IMR-90 (cell line): Measurements from ENCODE around the gene KLHL13. TPM values are rescaled to one million over a fixed set of nuclear protein-coding genes. Genes with fewer than 3 reads are reported as not detected.

Experiments used
- ATAC-seq: fragments of 200-7000 bp; cut with Tn5 transposase; 2 replicates; pipeline ENCODE4 v1.9.1; 2020; ENCODE audit warnings: low read depth, mild to moderate bottlenecking, moderate library complexity
- BruUV-seq: library from RNA; stranded (reverse); fragments of 400-500 nt; replicated peaks from 2 replicates; lab custom pipeline; 2021; lab: Mats Ljungman, UMichigan
- CTCF ChIA-PET: fragments of 300-600 bp; formaldehyde crosslinking; extraction: SDS; loops from one replicate; lab custom pipeline; 2021; ENCODE audit warnings: antibody characterized with exemption; lab: Yijun Ruan, JAX
- POLR2A ChIA-PET: fragments of 300-600 bp; sonication (Branson Sonifier 250); formaldehyde crosslinking; loops from one replicate; lab custom pipeline; 2022; ENCODE audit warnings: antibody characterized with exemption; ENCODE audit not compliant: unreplicated experiment; lab: Charles Lee
- DNase-seq: peaks from one replicate; pipeline ENCODE4 v3.0.0; 2013
- H2AFZ ChIP-seq: replicated peaks from 2 replicates; pipeline ENCODE3; 2013; ENCODE audit warnings: low read length, mild to moderate bottlenecking; ENCODE audit not compliant: poor library complexity
- H2AK5ac ChIP-seq: 2 replicates; pipeline ENCODE4 v1.6.1; 2013; ENCODE audit warnings: low read depth, low read length, inconsistent platforms
- H2AK9ac ChIP-seq: replicated peaks from 2 replicates; pipeline ENCODE3; 2013; ENCODE audit warnings: mild to moderate bottlenecking, low read depth, low read length, moderate library complexity; ENCODE audit not compliant: poor library complexity
- H2BK120ac ChIP-seq: 2 replicates; pipeline ENCODE4 v1.6.1; 2013; ENCODE audit warnings: low read depth, low read length, inconsistent platforms
- H2BK15ac ChIP-seq: 3 replicates; pipeline ENCODE4 v1.6.1; 2013; ENCODE audit warnings: low read depth, low read length, inconsistent platforms
- H2BK20ac ChIP-seq: 2 replicates; pipeline ENCODE4 v1.6.1; 2013; ENCODE audit warnings: low read depth, mild to moderate bottlenecking, inconsistent platforms, low read length, moderate library complexity
- H2BK5ac ChIP-seq: 2 replicates; pipeline ENCODE4 v1.6.1; 2013; ENCODE audit warnings: mild to moderate bottlenecking, low read depth, low read length, inconsistent platforms; ENCODE audit not compliant: poor library complexity, severe bottlenecking
- H3K14ac ChIP-seq: replicated peaks from 2 replicates; pipeline ENCODE4 v1.6.1; 2013; ENCODE audit warnings: low read depth, low read length, inconsistent platforms
- H3K18ac ChIP-seq: 2 replicates; pipeline ENCODE4 v1.6.1; 2013; ENCODE audit warnings: low read depth, low read length, control low read depth
- H3K23ac ChIP-seq: 2 replicates; pipeline ENCODE4 v1.6.1; 2013; ENCODE audit warnings: low read depth, low read length, inconsistent platforms
- H3K27ac ChIP-seq: 2 replicates; pipeline ENCODE4 v1.5.1; 2013; ENCODE audit warnings: mild to moderate bottlenecking, control low read depth, low read length; ENCODE audit not compliant: insufficient read depth
- H3K27me3 ChIP-seq: 2 replicates; pipeline ENCODE4 v1.6.1; 2013; ENCODE audit warnings: low read length; ENCODE audit not compliant: control insufficient read depth, insufficient read depth
- H3K36me3 ChIP-seq: 2 replicates; pipeline ENCODE4 v1.6.1; 2013; ENCODE audit warnings: low read length, mixed read lengths; ENCODE audit not compliant: control insufficient read depth, insufficient read depth
- H3K4ac ChIP-seq: 2 replicates; pipeline ENCODE4 v1.6.1; 2013; ENCODE audit warnings: low read depth, low read length, inconsistent platforms
- H3K4me1 ChIP-seq: 2 replicates; pipeline ENCODE4 v1.6.1; 2013; ENCODE audit warnings: low read length, mixed read lengths; ENCODE audit not compliant: control insufficient read depth, insufficient read depth
- H3K4me2 ChIP-seq: 2 replicates; pipeline ENCODE4 v1.6.1; 2013; ENCODE audit warnings: low read depth, mild to moderate bottlenecking, control low read depth, low read length, moderate library complexity
- H3K4me3 ChIP-seq: 2 replicates; pipeline ENCODE4 v1.5.1; 2013; ENCODE audit warnings: low read depth, mild to moderate bottlenecking, control low read depth, low read length, moderate library complexity; ENCODE audit not compliant: insufficient read depth
- H3K56ac ChIP-seq: 2 replicates; pipeline ENCODE4 v1.6.1; 2013; ENCODE audit warnings: low read length, inconsistent platforms; ENCODE audit not compliant: insufficient read depth; ENCODE audit errors: extremely low read depth
- H3K79me1 ChIP-seq, 2 experiments: 2 replicates each; pipeline ENCODE4 v1.6.1; 2013; ENCODE audit warnings: low read length in 2 of 2, inconsistent platforms in 1 of 2, low read depth in 1 of 2
- H3K9ac ChIP-seq: 2 replicates; pipeline ENCODE4 v1.6.1; 2013; ENCODE audit warnings: low read depth, low read length, control low read depth
- H3K9me1 ChIP-seq: 2 replicates; pipeline ENCODE4 v1.6.1; 2013; ENCODE audit warnings: low read length, inconsistent platforms; ENCODE audit not compliant: insufficient read depth
- H3K9me3 ChIP-seq: 2 replicates; pipeline ENCODE4 v1.6.1; 2013; ENCODE audit warnings: low read length; ENCODE audit not compliant: control insufficient read depth, insufficient read depth
- H4K20me1 ChIP-seq: 2 replicates; pipeline ENCODE4 v1.6.1; 2013; ENCODE audit warnings: low read length, inconsistent platforms; ENCODE audit not compliant: insufficient read depth
- H4K5ac ChIP-seq: 2 replicates; pipeline ENCODE4 v1.6.1; 2013; ENCODE audit warnings: mild to moderate bottlenecking, low read depth, low read length, control low read depth
- H4K8ac ChIP-seq, 2 experiments: 2 replicates each; pipeline ENCODE4 v1.6.1; 2013; ENCODE audit warnings: low read depth in 2 of 2, low read length in 2 of 2, control low read depth in 1 of 2, inconsistent platforms in 1 of 2
- H4K91ac ChIP-seq: 2 replicates; pipeline ENCODE4 v1.6.1; 2013; ENCODE audit warnings: low read depth, low read length, inconsistent platforms; ENCODE audit not compliant: insufficient read depth
- BHLHE40 ChIP-seq: fragments of 150-350 bp; IDR thresholded peaks from 2 replicates; pipeline ENCODE4 v1.6.1; 2016; ENCODE audit warnings: mild to moderate bottlenecking, low read depth, low read length
- CTCF ChIP-seq: conservative IDR thresholded peaks from 2 replicates; pipeline ENCODE4 v1.5.1; 2012; ENCODE audit warnings: mild to moderate bottlenecking, low read depth, low read length, improper control_type of control experiment
- ELK1 ChIP-seq: fragments of 150-350 bp; IDR thresholded peaks from 2 replicates; pipeline ENCODE4 v1.6.1; 2016; ENCODE audit warnings: low read depth, mild to moderate bottlenecking, low read length, moderate library complexity, borderline replicate concordance
- MAFK ChIP-seq: IDR thresholded peaks from 2 replicates; pipeline ENCODE4 v1.6.1; 2012; ENCODE audit warnings: low read depth, low read length, improper control_type of control experiment
- MAZ ChIP-seq: IDR thresholded peaks from 2 replicates; pipeline ENCODE4 v1.6.1; 2012; ENCODE audit warnings: low read depth, mild to moderate bottlenecking, low read length, improper control_type of control experiment, moderate library complexity, borderline replicate concordance
- MXI1 ChIP-seq: IDR thresholded peaks from 2 replicates; pipeline ENCODE4 v1.6.1; 2012; ENCODE audit warnings: low read depth, mild to moderate bottlenecking, low read length, moderate library complexity, borderline replicate concordance
- RFX5 ChIP-seq: IDR thresholded peaks from 2 replicates; pipeline ENCODE4 v1.8.0; 2012; ENCODE audit warnings: low read depth, mild to moderate bottlenecking, low read length, moderate library complexity
- WGBS, 2 experiments: methylation state at CpG; one replicate each; pipeline versions ENCODE4 v1.1.5 to v1.1.7; 2013; ENCODE audit warnings: missing lambda C conversion rate in 2 of 2; ENCODE audit not compliant: insufficient read length in 1 of 2; ENCODE audit errors: extremely low coverage in 2 of 2; 5-methylcytosine and 5-hydroxymethylcytosine counted together
- dilution Hi-C: fragments of 300-500 bp; cut with HindIII; formaldehyde crosslinking; loops from one replicate; pipeline ENCODE4 v1.14.3; 2018; ENCODE audit warnings: low sequenced_read_pairs; ENCODE audit not compliant: unreplicated experiment
- in situ Hi-C: fragments of 300-500 bp; cut with MboI; formaldehyde crosslinking; loops from 3 replicates; pipeline ENCODE4 v1.14.3; 2019; ENCODE audit warnings: low sequenced_read_pairs, inconsistent platforms, mixed read lengths
- intact Hi-C: fragments of 100-400 bp; cut with micrococcal nuclease; formaldehyde crosslinking; loops from 2 replicates; pipeline ENCODE4 v1.10.0; 2022
- polyA plus RNA-seq, 3 experiments: library from polyadenylated mRNA; depleted of rRNA; stranded (reverse); fragments of >200 nt; gene quantifications; 2 replicates each; pipeline ENCODE4 v1.2.3, GENCODE V29; 2012; ENCODE audit warnings: low replicate concordance in 1 of 3
- total RNA-seq: library from RNA; depleted of rRNA; stranded (reverse); fragments of >200 nt; gene quantifications from 2 replicates; pipeline ENCODE4 v1.2.3, GENCODE V29; 2012

Gene KLHL13
- total and polyA plus RNA-seq, 2 of the 4 experiments (the other 2 are of a cell fraction), result 4.0 to 12.5 TPM

- peak; percentile 1 for DNase-seq
- H3K27ac ChIP-seq, result no peak overlapping the region
- no peaks in the 10 kb centered on the region for H4K20me1 ChIP-seq
- H4K91ac ChIP-seq, result no peak overlapping the region
- no peak overlapping the region for H4K5ac ChIP-seq
- no peaks in the 10 kb centered on the region for H3K9me1 ChIP-seq
- no peak overlapping the region for H3K14ac ChIP-seq
- no peaks in the 10 kb centered on the region for H3K36me3 ChIP-seq
- H2AK5ac ChIP-seq, result no peak overlapping the region
- intact Hi-C loops, result no loop called here
- H2AK9ac ChIP-seq, result no peak overlapping the region
- H3K23ac ChIP-seq, result no peak overlapping the region
- H2BK15ac ChIP-seq, result no peak overlapping the region
- H2BK5ac ChIP-seq, result no peak overlapping the region
- BruUV-seq, result no TSS peak
- H2AFZ ChIP-seq, result no peak overlapping the region
- no peak for ATAC-seq
- no peak overlapping the region for H3K4me3 ChIP-seq
- H3K9ac ChIP-seq, result no peak overlapping the region
- H3K79me1 ChIP-seq, result no peaks in the 10 kb centered on the region
- in situ Hi-C loops, result no loop called here
- 0 out of 2 replicates have a peak overlapping the region, but pooled peaks have one; percentile 52 for H3K18ac ChIP-seq
- H3K56ac ChIP-seq, result no peak overlapping the region
- CTCF ChIA-PET, result no interaction called here
- POLR2A ChIA-PET, result no interaction called here
- WGBS, 2 experiments, result no CpG with 5 or more reads among the region's 2 CpGs
- no peak overlapping the region for H4K8ac ChIP-seq
- no peak overlapping the region for H3K4ac ChIP-seq
- no peaks in the 10 kb centered on the region for H3K27me3 ChIP-seq
- no peaks in the 10 kb centered on the region for H3K9me3 ChIP-seq
- TF ChIP-seq MAZ (no peak), MXI1 (no peak), CTCF (no peak), BHLHE40 (no peak), RFX5 (no peak), MAFK (no peak), ELK1 (no peak)
- no peak overlapping the region for H2BK120ac ChIP-seq
- no peak overlapping the region for H3K4me2 ChIP-seq
- H2BK20ac ChIP-seq, result no peak overlapping the region
- dilution Hi-C loops, result no loop called here
- no peaks in the 10 kb centered on the region for H3K4me1 ChIP-seq
These were observed 57.7 kb downstream of the KLHL13 start for GRCh38 chrX:118058924-118059323.
